ENCODE measurements around the gene KIF11.

Gene KIF11

GRCh38 chr10:92688573-92688926 is 95.6 kb downstream of the KIF11 start:
- no peak for DNase-seq

GRCh38 chr10:92688927-92689662 is 96.2 kb downstream of the KIF11 start:
- DNase-seq, result peak; percentile 15 to 20

DNA sequence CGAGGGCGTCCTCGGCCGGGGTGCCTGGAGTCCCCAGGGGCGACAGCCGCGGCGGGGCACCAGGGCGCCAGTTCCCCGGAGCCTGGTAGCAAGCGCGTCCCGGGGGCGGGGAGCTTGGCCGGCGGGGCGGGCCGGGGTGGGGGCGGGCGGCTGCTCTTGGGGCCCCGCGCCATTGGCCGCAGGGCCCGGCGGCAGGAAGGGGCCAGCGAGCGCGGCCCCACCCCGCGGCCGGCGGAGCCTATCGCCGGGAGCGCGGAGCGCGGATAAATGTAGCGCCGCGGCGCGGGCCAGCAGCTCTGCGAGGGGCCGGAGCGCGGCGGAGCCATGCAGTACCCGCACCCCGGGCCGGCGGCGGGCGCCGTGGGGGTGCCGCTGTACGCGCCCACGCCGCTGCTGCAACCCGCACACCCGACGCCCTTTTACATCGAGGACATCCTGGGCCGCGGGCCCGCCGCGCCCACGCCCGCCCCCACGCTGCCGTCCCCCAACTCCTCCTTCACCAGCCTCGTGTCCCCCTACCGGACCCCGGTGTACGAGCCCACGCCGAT is 96.8 kb downstream of the KIF11 start, which contains the start of gene HHEX:
HHEX (plus strand) TSS at position 293 of the 548 bp plus-strand sequence; CDS start at position 325, 32 bp downstream.
- DNase-seq, result peak; percentile 27 to 41

GRCh38 chr10:92690211-92690914 is 97.4 kb downstream of the KIF11 start:
- peak; percentile 72 to 77 for DNase-seq

DNA sequence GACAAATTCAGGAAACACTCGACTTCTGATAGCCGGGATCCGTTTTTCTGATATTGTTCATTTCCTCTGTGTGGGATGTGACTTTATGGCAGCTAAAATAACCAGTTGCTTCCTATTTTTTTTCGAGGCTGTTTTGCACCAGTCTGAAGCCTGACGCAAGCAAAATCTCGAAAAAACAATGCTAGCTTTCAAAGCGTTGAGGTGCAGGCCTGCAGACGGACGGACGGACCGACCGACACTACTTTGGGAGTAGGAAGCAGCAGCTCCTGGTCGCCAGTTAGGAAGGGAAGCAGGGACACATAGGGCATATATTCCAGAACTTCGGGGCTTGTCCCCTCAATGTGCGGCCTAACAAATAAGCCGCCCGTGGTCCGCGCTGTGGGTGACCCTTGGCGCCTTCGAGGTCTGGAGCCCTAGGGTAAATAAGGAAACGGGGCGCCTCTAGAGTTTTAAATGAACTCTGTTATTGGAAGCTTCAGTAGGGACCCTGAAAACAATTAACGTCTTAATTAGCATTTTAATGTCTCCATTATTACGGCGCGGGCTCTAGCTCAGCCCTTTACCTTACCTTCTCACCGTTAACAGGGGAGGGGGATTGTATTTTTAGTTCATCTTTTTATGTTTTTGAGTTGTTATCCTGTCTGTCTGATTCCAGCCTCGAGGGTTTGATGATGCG is 98.1 kb downstream of the KIF11 start:
- peak in 1 of 2 experiments; percentile 8 for DNase-seq

DNA sequence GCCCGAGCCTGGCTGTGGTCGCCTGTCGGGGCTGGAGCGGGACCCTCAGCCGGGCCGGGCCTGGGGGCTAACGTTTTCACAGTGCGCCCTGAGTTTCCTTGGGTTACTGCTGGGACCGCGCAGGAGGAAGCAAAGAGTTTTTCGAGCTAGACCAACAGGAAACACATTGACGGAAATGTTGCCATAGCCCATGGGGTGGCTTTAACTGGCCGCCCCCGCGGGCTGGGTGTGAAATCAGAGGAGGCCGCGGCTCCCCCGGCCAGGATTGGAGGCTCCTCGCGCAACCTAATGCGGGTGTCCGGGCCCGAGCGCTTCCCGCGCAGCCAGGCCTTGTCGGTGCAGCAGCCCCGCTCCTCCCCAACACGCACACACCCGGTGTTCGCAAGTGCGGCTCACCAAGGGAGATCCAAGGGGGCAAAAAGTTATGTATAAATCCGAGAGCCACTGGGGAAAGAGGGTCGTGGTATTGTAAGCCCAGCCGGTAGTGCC is 98.7 kb downstream of the KIF11 start:
- peak; percentile 11 to 18 for DNase-seq

DNA sequence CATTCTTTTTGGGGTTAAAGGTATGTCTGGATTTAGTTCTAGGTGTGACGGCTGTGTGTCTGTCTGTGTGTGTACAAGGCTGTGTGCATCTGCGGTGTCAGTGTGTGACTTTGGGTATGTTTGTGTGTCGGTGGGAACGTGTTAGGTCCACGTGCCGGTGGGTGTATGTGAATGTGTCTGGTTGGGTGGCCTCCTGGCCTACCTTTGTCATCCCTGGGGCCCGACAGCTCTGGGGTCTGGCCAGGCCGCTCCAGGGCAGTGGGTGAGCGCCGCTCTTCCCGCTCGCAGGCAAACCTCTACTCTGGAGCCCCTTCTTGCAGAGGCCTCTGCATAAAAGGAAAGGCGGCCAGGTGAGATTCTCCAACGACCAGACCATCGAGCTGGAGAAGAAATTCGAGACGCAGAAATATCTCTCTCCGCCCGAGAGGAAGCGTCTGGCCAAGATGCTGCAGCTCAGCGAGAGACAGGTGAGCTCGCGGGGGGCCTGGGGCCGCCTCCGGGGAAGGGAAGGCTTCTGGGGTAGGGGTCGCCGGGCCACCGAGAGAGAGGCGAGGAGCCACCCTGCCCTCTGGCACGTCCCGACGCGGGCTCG is 99.2 kb downstream of the KIF11 start:
- DNase-seq, result peak in 1 of 2 experiments; percentile 5

GRCh38 chr10:92692697-92693533 is 100.0 kb downstream of the KIF11 start:
- no peak for DNase-seq

GRCh38 chr10:92693534-92693893 is 100.6 kb downstream of the KIF11 start:
- DNase-seq, result no peak

DNA sequence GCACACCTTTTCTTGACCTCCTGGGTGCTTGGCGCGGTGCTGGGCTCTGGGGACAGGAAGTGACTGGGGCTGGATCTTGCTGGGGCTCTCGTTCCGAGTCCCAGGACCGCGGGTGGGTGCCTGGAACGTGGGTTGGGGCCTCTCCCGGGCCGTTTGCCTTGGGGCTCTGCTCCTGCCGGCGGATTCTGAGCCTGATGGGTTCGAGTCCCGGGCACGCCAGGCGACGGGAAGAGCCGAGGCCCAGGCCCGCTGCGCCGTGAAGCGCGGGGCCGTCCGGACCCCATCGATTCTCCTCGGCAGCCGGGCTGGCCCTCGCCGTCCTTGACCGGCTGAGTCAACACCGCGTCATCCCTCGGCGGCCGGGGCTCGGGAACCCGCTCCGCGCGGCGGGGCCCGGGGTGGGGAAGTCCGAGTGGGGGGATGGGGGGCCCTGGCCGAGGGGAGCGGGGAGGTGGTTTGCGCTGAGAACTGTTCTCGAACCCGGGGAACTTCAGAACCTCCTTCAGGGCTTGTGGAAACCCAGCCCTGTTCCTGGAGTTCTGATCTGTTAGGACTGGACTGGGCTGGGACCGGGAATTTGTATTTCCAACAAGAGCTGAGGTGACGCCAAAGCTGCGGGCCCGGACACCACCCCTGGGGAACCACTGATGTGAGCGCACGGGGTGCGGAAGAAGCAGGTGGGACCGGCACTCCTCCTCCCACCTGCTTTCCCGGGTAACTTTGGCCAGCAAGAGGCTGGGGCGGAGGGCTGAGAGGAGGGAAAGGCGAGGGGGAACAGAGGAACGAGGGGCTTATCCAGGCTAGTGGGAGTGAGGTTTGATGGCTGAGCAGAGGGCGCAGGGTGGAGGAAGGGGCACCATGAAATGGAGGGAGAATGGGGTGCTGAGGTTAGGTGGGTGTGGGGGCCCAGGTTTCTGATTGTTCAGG is 103.0 kb downstream of the KIF11 start:
- DNase-seq, result no peak

- DNase-seq, result no peak
These were observed 103.9 kb downstream of the KIF11 start for GRCh38 chr10:92696606-92697383.

DNA sequence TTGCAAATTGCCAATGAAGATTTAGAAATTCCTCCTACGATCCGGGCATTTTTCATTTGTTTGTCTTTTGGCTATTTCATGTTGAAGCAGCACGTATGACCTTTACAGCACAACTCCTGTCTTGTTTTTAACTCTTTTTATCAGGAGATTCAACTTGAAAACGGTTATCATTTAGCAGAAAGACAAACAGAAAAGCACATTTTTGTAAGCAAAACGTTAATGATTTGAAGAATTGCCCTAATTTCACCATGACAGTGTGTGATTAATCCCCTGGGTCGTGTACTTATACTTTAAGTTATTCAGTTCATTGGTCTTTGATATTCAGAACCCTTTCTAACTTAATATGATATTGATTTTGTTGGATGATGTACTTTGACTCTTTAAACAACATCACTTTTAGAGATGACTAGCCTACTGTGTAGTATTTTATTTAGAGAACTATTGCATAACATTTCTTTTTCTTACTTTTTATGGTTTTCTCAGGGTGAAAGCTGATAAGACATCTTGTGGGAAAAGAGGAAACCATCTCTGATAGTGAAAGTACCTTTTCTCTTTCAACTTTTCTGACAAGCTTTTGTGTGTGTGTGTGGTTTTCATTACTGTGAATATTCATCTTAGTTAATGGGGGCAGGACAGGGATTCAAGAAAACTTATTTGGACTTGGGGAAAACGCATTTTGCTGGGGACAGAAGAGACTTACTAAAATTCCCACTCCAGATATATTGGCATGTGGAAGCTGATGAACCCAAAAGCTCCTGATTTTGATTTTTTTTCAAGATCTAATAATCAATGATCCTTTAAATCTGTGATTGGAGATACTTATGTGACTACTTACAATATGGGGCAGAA is 105.0 kb downstream of the KIF11 start:
- DNase-seq, result no peak

GRCh38 chr10:92699193-92699517 is 106.2 kb downstream of the KIF11 start:
- DNase-seq, result no peak

GRCh38 chr10:92699518-92700381 is 106.8 kb downstream of the KIF11 start:
- peak; percentile 34 to 44 for DNase-seq

DNA sequence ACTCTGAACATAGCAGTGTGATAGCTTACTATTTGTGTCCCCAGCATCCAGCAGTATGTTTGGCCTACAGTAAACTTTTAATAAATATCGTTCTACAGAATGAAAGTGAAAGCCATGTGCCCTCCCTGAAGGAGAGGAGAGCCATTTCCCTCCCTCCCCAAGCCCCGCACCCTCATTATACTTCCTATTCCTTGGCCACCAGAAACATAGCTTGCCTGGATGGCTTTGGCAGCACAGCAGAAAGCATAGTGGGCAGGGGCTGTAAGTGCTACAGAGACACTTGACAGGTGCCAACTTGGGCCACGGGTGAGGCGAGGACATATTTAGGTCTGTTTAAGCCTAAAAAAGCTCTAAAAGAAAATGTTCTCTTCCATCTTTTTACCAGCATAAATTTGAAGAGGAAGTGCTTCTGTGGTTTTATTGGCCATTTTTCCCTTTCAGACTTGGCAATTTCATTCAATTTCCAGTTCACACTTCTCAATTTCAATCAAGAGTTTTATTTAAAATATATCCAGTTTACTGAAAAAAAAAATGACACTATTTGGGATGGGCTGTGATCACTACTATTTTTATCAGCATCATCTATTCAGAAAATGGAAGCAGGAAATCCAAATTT is 109.5 kb downstream of the KIF11 start:
- DNase-seq, result no peak
